Measurements from ENCODE around the gene RANGRF.

Gene RANGRF

GRCh38 chr17:8337802-8338752 is 49.6 kb downstream of the RANGRF start:
- no peak overlapping the region for H3K27ac ChIP-seq
- no peak overlapping the region for H3K4me3 ChIP-seq

GRCh38 chr17:8338753-8339140 is 50.3 kb downstream of the RANGRF start:
- no peak overlapping the region for H3K4me3 ChIP-seq

GRCh38 chr17:8339540-8339939 is 51.1 kb downstream of the RANGRF start, which contains the start of gene ODF4:
Gene ODF4, plus strand, starts transcription at chr17:8339840. Its CDS starts 212 bp downstream, at chr17:8340052.
- Histone ChIP-seq H3K27ac (no peak within 1 kb of the TSS), H3K4me3 (no peak within 1 kb of the TSS)

More at GRCh38 chr17:8338753-8339140, 50.3 kb downstream of the RANGRF start:
- no peak overlapping the region for H3K27ac ChIP-seq
